AG04450 (cell line): ENCODE measurements around the gene SUCLA2. TPM values are rescaled to one million over a fixed set of nuclear protein-coding genes. Genes with fewer than 3 reads are reported as not detected.

ENCODE experiments used
- CTCF ChIA-PET: fragments of 300-600, 350-600 bp; formaldehyde crosslinking; extraction: SDS; loops from one replicate; lab custom pipeline; 2022; ENCODE audit warnings: antibody characterized with exemption, inconsistent platforms; lab: Charles Lee
- POLR2A ChIA-PET: fragments of 350-600 bp; formaldehyde crosslinking; extraction: SDS; loops from one replicate; lab custom pipeline; 2021; ENCODE audit warnings: antibody characterized with exemption, inconsistent platforms; lab: Yijun Ruan, JAX
- DNase-seq: peaks from one replicate; pipeline ENCODE4 v3.0.0-alpha.2; 2011; ENCODE audit warnings: low read depth, low spot score
- H3K27ac ChIP-seq: one replicate; pipeline ENCODE4 v1.5.1; 2012; ENCODE audit warnings: low read depth, low read length, control low read depth
- H3K27me3 ChIP-seq: one replicate; pipeline ENCODE4 v1.6.0; 2012; ENCODE audit warnings: low read length; ENCODE audit not compliant: control insufficient read depth, insufficient read depth
- H3K4me3 ChIP-seq: 2 replicates; pipeline ENCODE4 v1.5.1; 2011; ENCODE audit warnings: mild to moderate bottlenecking, low read depth, low read length, control low read depth
- H3K9me3 ChIP-seq: 2 replicates; pipeline ENCODE4 v1.5.1; 2012; ENCODE audit warnings: low read length; ENCODE audit not compliant: control insufficient read depth, insufficient read depth
- CTCF ChIP-seq: IDR thresholded peaks from 2 replicates; pipeline ENCODE4 v1.5.1; 2011; ENCODE audit warnings: low read depth, low read length, control low read depth, inconsistent platforms
- polyA plus RNA-seq: library from polyadenylated mRNA; depleted of rRNA; stranded (reverse); fragments of >200 nt; gene quantifications from 2 replicates; pipeline ENCODE4 v1.2.3, GENCODE V29; 2011

SUCLA2 gene
- polyA plus RNA-seq, 1 experiment: 63.5 TPM

- ChIA-PET CTCF (no interaction called here), POLR2A (no interaction called here)
- TF ChIP-seq CTCF: no peak
- Histone ChIP-seq H3K4me3 (no peak overlapping the region), H3K27ac (no peak overlapping the region), H3K27me3 (no peaks in the 10 kb centered on the region), H3K9me3 (no peaks in the 10 kb centered on the region)
- no peak for DNase-seq
These were observed 66.7 kb downstream of the SUCLA2 start for GRCh38 chr13:47934371-47934770.

GRCh38 chr13:47932950-47933923 lies 67.8 kb downstream of the SUCLA2 start:
- H3K4me3 ChIP-seq: no peak overlapping the region
- POLR2A ChIA-PET: no interaction called here
- CTCF ChIA-PET: no interaction called here
- no peak for TF ChIP-seq CTCF
- H3K9me3 ChIP-seq: no peaks in the 10 kb centered on the region
- H3K27ac ChIP-seq: no peak overlapping the region
- H3K27me3 ChIP-seq: no peaks in the 10 kb centered on the region
- no peak for DNase-seq

GRCh38 chr13:47930649-47931165 lies 70.4 kb downstream of the SUCLA2 start:
- H3K4me3 ChIP-seq: no peak overlapping the region
- no peaks in the 10 kb centered on the region for H3K27me3 ChIP-seq
- H3K27ac ChIP-seq: no peak overlapping the region
- H3K9me3 ChIP-seq: no peaks in the 10 kb centered on the region
- TF ChIP-seq CTCF: no peak
- ChIA-PET CTCF (no interaction called here), POLR2A (interaction anchor here (1.0 kb wide), 1 partner anchor 70 kb away, joined by 3 read pairs; the partner anchor contains the start of gene SUCLA2)
- DNase-seq: no peak

- H3K4me3 ChIP-seq: no peak overlapping the region
- ChIA-PET CTCF (no interaction called here), POLR2A (no interaction called here)
- no peaks in the 10 kb centered on the region for H3K27me3 ChIP-seq
- no peak for DNase-seq
- no peaks in the 10 kb centered on the region; the same call in 1 of the 2 replicates for H3K9me3 ChIP-seq
- H3K27ac ChIP-seq: no peak overlapping the region
- no peak for TF ChIP-seq CTCF
These were observed 71.9 kb downstream of the SUCLA2 start for GRCh38 chr13:47929156-47929555.

GRCh38 chr13:47917022-47917574 lies 84.0 kb downstream of the SUCLA2 start:
- no peak overlapping the region for H3K27ac ChIP-seq
- CTCF ChIA-PET: no interaction called here
- DNase-seq: no peak
- H3K27me3 ChIP-seq: no peaks in the 10 kb centered on the region
- POLR2A ChIA-PET: no interaction called here
- no peak overlapping the region for H3K4me3 ChIP-seq
- TF ChIP-seq CTCF: no peak
- H3K9me3 ChIP-seq: no peaks in the 10 kb centered on the region
